NT2/D1 (cell line): ENCODE measurements around the gene CBX6.

Experiments
- SUZ12 ChIP-seq: IDR thresholded peaks from 2 replicates; pipeline ENCODE4 v1.6.1; 2011; ENCODE audit not compliant: insufficient read length, insufficient read depth; ENCODE audit errors: extremely low read depth
- YY1 ChIP-seq: IDR thresholded peaks from 2 replicates; pipeline ENCODE4 v1.6.1; 2011; ENCODE audit not compliant: insufficient read length, insufficient read depth
- ZNF274 ChIP-seq: IDR thresholded peaks from 2 replicates; pipeline ENCODE4 v1.6.1; 2011; ENCODE audit warnings: mild to moderate bottlenecking, low read depth, low read length

DNA sequence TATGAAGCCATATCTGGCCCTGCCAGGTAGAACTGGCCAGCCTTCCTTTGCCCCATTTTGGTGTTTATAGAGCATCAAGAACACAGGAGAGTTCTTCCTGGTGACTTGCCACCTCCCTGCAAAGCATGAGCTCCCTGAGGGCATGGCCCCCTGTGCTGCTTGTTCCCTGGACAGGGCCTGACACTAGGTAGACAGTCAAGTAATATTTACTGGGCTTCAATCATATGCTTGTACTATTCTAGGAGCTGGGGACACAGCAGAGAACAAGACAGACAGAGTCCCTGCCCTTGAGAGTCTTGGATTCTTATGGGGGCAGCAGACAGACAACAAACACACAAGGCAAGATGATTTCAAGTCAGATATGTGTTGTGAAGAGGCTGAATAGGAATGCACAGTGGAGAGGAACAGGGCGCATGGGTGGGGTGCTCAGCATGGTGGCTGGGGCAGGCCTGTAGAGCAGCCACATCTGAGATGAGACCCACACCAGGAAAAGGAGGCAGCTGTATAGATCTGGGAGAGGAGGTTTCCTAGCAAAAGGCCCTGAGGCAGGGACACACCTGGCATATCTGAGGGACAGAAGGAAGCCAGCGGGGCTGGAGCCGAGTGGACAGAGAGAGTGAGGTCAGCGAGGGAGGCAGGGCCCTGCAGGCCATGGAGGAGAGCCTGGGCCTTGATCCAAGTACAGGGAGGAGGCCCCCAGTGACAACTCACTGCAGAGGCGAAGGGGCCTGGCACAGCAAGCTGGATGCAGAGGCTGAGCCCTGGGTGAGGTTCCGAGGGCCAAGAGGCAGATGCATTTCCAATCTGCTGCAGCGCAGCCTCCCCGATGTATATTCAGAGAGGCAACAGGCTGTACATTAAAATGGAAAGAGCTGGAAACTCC, 10.2 kb upstream of the CBX6 start:
- TF ChIP-seq SUZ12 (no peak), YY1 (no peak), ZNF274 (no peak)
